ENCODE data around the gene KY.

GRCh38 chr3:134594331-134594741 lies 56.5 kb downstream of the KY start:
- TF ChIP-seq TAF1 (IDR thresholded peaks at IDR 0.05; ENCODE audit: borderline replicate concordance, insufficient read depth, low read length) = no peak
- no peak for TF ChIP-seq POLR2AphosphoS5 (IDR thresholded peaks at IDR 0.05; ENCODE audit: low read depth, low read length)
- TF ChIP-seq, protein P1, sequence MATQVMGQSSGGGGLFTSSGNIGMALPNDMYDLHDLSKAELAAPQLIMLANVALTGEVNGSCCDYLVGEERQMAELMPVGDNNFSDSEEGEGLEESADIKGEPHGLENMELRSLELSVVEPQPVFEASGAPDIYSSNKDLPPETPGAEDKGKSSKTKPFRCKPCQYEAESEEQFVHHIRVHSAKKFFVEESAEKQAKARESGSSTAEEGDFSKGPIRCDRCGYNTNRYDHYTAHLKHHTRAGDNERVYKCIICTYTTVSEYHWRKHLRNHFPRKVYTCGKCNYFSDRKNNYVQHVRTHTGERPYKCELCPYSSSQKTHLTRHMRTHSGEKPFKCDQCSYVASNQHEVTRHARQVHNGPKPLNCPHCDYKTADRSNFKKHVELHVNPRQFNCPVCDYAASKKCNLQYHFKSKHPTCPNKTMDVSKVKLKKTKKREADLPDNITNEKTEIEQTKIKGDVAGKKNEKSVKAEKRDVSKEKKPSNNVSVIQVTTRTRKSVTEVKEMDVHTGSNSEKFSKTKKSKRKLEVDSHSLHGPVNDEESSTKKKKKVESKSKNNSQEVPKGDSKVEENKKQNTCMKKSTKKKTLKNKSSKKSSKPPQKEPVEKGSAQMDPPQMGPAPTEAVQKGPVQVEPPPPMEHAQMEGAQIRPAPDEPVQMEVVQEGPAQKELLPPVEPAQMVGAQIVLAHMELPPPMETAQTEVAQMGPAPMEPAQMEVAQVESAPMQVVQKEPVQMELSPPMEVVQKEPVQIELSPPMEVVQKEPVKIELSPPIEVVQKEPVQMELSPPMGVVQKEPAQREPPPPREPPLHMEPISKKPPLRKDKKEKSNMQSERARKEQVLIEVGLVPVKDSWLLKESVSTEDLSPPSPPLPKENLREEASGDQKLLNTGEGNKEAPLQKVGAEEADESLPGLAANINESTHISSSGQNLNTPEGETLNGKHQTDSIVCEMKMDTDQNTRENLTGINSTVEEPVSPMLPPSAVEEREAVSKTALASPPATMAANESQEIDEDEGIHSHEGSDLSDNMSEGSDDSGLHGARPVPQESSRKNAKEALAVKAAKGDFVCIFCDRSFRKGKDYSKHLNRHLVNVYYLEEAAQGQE (IDR thresholded peaks at IDR 0.05; ENCODE audit: insufficient read depth in 1 of 2, low read depth in 2 of 2, low read length in 2 of 2) = no peak
- TF ChIP-seq SIN3A (IDR thresholded peaks at IDR 0.05; ENCODE audit: borderline replicate concordance, insufficient read depth, low read length) = no peak
- no peak for TF ChIP-seq FOXP2 (optimal IDR thresholded peaks at IDR 0.05; ENCODE audit: borderline replicate concordance, extremely low read depth, extremely low read length, insufficient read depth)
